Small intestine (tissue), 7 donors: ENCODE measurements around the gene MYO19. TPM values are rescaled to one million over a fixed set of nuclear protein-coding genes. Genes with fewer than 3 reads are reported as not detected.
"Not testable (repeated sequence)": the region's sequence is repeated elsewhere in the genome, so short reads cannot be mapped to it uniquely, and the experiment has no call there.

Experiments
- DNase-seq, 2 donors: peaks; one replicate each; pipeline versions ENCODE4 v3.0.0 to v3.0.0-alpha.2; 2013
- FAIRE-seq: peaks from 2 replicates; lab custom pipeline; 2012; peaks lifted over from hg19 to GRCh38; lab: Jason Lieb, UNC
- H3K27ac ChIP-seq, 3 donors: one replicate each; pipeline ENCODE4 v1.5.1; 2013; ENCODE audit warnings: low read length in 2 of 3, mild to moderate bottlenecking in 2 of 3, control low read depth in 1 of 3, inconsistent platforms in 1 of 3, low read depth in 1 of 3, moderate library complexity in 1 of 3
- H3K27me3 ChIP-seq, 3 donors: one replicate each; pipeline ENCODE4 v1.6.1; 2013; ENCODE audit warnings: low read length in 3 of 3, inconsistent platforms in 1 of 3; ENCODE audit not compliant: control insufficient read depth in 3 of 3, insufficient read depth in 3 of 3
- H3K36me3 ChIP-seq, 3 donors: one replicate each; pipeline ENCODE4 v1.6.1; 2013; ENCODE audit warnings: low read length in 3 of 3, inconsistent platforms in 1 of 3, low read depth in 1 of 3, mild to moderate bottlenecking in 1 of 3, moderate library complexity in 1 of 3; ENCODE audit not compliant: control insufficient read depth in 3 of 3, insufficient read depth in 2 of 3
- H3K4me1 ChIP-seq, 3 donors: one replicate each; pipeline ENCODE4 v1.6.1; 2013; ENCODE audit warnings: low read length in 2 of 3, inconsistent platforms in 1 of 3, low read depth in 1 of 3, mild to moderate bottlenecking in 1 of 3, moderate library complexity in 1 of 3; ENCODE audit not compliant: control insufficient read depth in 3 of 3, insufficient read depth in 2 of 3
- H3K4me3 ChIP-seq, 3 donors: one replicate each; pipeline ENCODE4 v1.5.1; 2013; ENCODE audit warnings: low read length in 3 of 3, control low read depth in 1 of 3, inconsistent platforms in 1 of 3, low read depth in 1 of 3, mild to moderate bottlenecking in 1 of 3, moderate library complexity in 1 of 3
- H3K9me3 ChIP-seq, 2 donors: one replicate each; pipeline ENCODE4 v1.6.1; 2013; ENCODE audit warnings: low read depth in 1 of 2, low read length in 1 of 2; ENCODE audit not compliant: control insufficient read depth in 2 of 2, insufficient read depth in 1 of 2
- WGBS, 3 donors: extraction: QIAGEN DNeasy Blood & Tissue Kit; methylation state at CpG; one replicate each; pipeline ENCODE4 v1.1.7; 2013; 5-methylcytosine and 5-hydroxymethylcytosine counted together
- polyA plus RNA-seq, 4 donors: library from polyadenylated mRNA; stranded (reverse) in 3 of 4; unstranded in 1 of 4; fragments of 200-250 nt in 3 of 4; fragments of 120-200 nt in 1 of 4; gene quantifications; one replicate each; pipeline versions ENCODE4 v1.2.1 to v1.2.3, GENCODE V29; 2013
- donor health status: healthy with polysubstance abuse.
- donor health status: control.
- donor health status: control.
- donor health status: Bipolar disorder and iron deficiency.
- donor health status: healthy.

MYO19 gene
- polyA plus RNA-seq, 4 donors = 35.9 to 54.8 (median 48.6) TPM

- H3K27me3 ChIP-seq = no peaks in the 10 kb centered on the region
- H3K4me1 ChIP-seq = no peaks in the 10 kb centered on the region
- no peak overlapping the region for H3K27ac ChIP-seq
- H3K36me3 ChIP-seq = peaks cover 5 to 88% (median 9%) of the 10 kb centered on the region in 3 donors
- WGBS, 3 donors = 89 to 94% (median 91%) methylated on average over 9 of the region's 9 CpGs
- no peak for DNase-seq
- no peak for FAIRE-seq
- H3K9me3 ChIP-seq = no peaks in the 10 kb centered on the region
- no peak overlapping the region for H3K4me3 ChIP-seq
Measured at GRCh38 chr17:36509272-36509985, 25.2 kb downstream of the MYO19 start.

GRCh38 chr17:36508439-36508838, 26.2 kb downstream of the MYO19 start:
- not testable (repeated sequence) for H3K27me3 ChIP-seq, FAIRE-seq, H3K4me3 ChIP-seq, DNase-seq, H3K27ac ChIP-seq, H3K9me3 ChIP-seq, H3K4me1 ChIP-seq
- WGBS, 3 donors = 85 to 91% (median 91%) methylated on average over 2 of the region's 2 CpGs
- peaks cover 5 to 88% (median 9%) of the 10 kb centered on the region in 3 donors for H3K36me3 ChIP-seq

- H3K36me3 ChIP-seq = peaks cover 5 to 87% (median 9%) of the 10 kb centered on the region in 3 donors
- no peak overlapping the region for H3K27ac ChIP-seq
- no peak for FAIRE-seq
- H3K27me3 ChIP-seq = no peaks in the 10 kb centered on the region
- whole genome bisulfite sequencing, 3 donors = 87 to 97% (median 94%) methylated on average over 6 of the region's 6 CpGs
- H3K4me1 ChIP-seq = no peaks in the 10 kb centered on the region
- DNase-seq = no peak
- no peaks in the 10 kb centered on the region for H3K9me3 ChIP-seq
- no peak overlapping the region for H3K4me3 ChIP-seq
Measured at GRCh38 chr17:36507266-36507665, 27.4 kb downstream of the MYO19 start.

- WGBS, 3 donors = 93 to 96% (median 95%) methylated on average over 11 of the region's 11 CpGs
- peaks cover 5 to 89% (median 9%) of the 10 kb centered on the region in 3 donors for H3K36me3 ChIP-seq
- FAIRE-seq (no peak), DNase-seq (no peak)
- H3K27me3 ChIP-seq = no peaks in the 10 kb centered on the region
- no peaks in the 10 kb centered on the region for H3K9me3 ChIP-seq
- H3K4me1 ChIP-seq = no peaks in the 10 kb centered on the region
- no peak overlapping the region for H3K4me3 ChIP-seq
- no peak overlapping the region for H3K27ac ChIP-seq
Measured at GRCh38 chr17:36506831-36507230, 27.8 kb downstream of the MYO19 start.

- WGBS, 3 donors = 81 to 90% (median 85%) methylated on average over 6 of the region's 6 CpGs
- Histone ChIP-seq H3K4me3 (no peak overlapping the region), H3K9me3 (no peaks in the 10 kb centered on the region), H3K27ac (no peak overlapping the region), H3K36me3 (peaks cover 5 to 90% (median 9%) of the 10 kb centered on the region in 3 donors), H3K4me1 (no peaks in the 10 kb centered on the region), H3K27me3 (no peaks in the 10 kb centered on the region)
- FAIRE-seq = no peak
- DNase-seq = no peak
Measured at GRCh38 chr17:36506249-36506826, 28.3 kb downstream of the MYO19 start.

GRCh38 chr17:36505171-36505570, 29.5 kb downstream of the MYO19 start:
- Histone ChIP-seq H3K9me3 (no peaks in the 10 kb centered on the region), H3K4me1 (no peaks in the 10 kb centered on the region), H3K27me3 (no peaks in the 10 kb centered on the region), H3K36me3 (peaks cover 5 to 89% (median 11%) of the 10 kb centered on the region in 3 donors), H3K4me3 (no peak overlapping the region), H3K27ac (no peak overlapping the region)
- FAIRE-seq = no peak
- 93 to 97% (median 94%) methylated on average over 8 of the region's 8 CpGs for WGBS, 3 donors
- no peak for DNase-seq

GRCh38 chr17:36504156-36504545, 30.5 kb downstream of the MYO19 start:
- H3K36me3 ChIP-seq = peaks cover 5 to 84% (median 11%) of the 10 kb centered on the region in 3 donors
- no peak for DNase-seq

GRCh38 chr17:36503456-36504155, 31.1 kb downstream of the MYO19 start:
- DNase-seq (no peak), FAIRE-seq (no peak)
- Histone ChIP-seq H3K4me1 (no peaks in the 10 kb centered on the region), H3K27me3 (no peaks in the 10 kb centered on the region), H3K4me3 (no peak overlapping the region), H3K27ac (no peak overlapping the region), H3K36me3 (peaks cover 5 to 84% (median 13%) of the 10 kb centered on the region in 3 donors), H3K9me3 (no peaks in the 10 kb centered on the region)
- 94 to 95% (median 94%) methylated on average over 7 of the region's 7 CpGs for WGBS, 3 donors

More at GRCh38 chr17:36504156-36504545, 30.5 kb downstream of the MYO19 start:
- no peaks in the 10 kb centered on the region for H3K27me3 ChIP-seq
- no peak overlapping the region for H3K4me3 ChIP-seq
- 95 to 99% (median 99%) methylated on average over 5 of the region's 5 CpGs for WGBS, 3 donors
- FAIRE-seq = no peak
- H3K4me1 ChIP-seq = no peaks in the 10 kb centered on the region
- H3K27ac ChIP-seq = no peak overlapping the region
- H3K9me3 ChIP-seq = no peaks in the 10 kb centered on the region
